Measurements from ENCODE around the gene RNF112. TPM values are rescaled to one million over a fixed set of nuclear protein-coding genes. Genes with fewer than 3 reads are reported as not detected.

Gene RNF112
- total RNA-seq, 1 experiment from 2014 or later = 0.81 TPM

GRCh38 chr17:19448341-19449268 lies 37.6 kb downstream of the RNF112 start:
- no peaks in the 10 kb centered on the region for H3K79me2 ChIP-seq (ENCODE audit: insufficient read depth, low read length)
- no peak overlapping the region for H2BK20ac ChIP-seq (ENCODE audit: low read depth, low read length, poor library complexity, severe bottlenecking)
- no peaks in the 10 kb centered on the region for H3K27me3 ChIP-seq (ENCODE audit: insufficient read depth, low read length)
- no peak overlapping the region for H2BK120ac ChIP-seq (ENCODE audit: low read depth, low read length, poor library complexity, severe bottlenecking)
- H2BK12ac ChIP-seq (ENCODE audit: insufficient read length, low read depth, low read length) = no peak overlapping the region
- no CpG with 5 or more reads among the region's 8 CpGs for WGBS (ENCODE audit: extremely low coverage, insufficient read length, low lambda C conversion rate)
- peaks cover 3% of the 10 kb centered on the region; the same call in 1 of the 2 replicates for H3K27me3 Mint-ChIP-seq (ENCODE audit: low read depth)
- H3K4me1 Mint-ChIP-seq = peaks cover 23 to 28% of the 10 kb centered on the region in 2 experiments
- no peak overlapping the region for H3K14ac ChIP-seq (ENCODE audit: insufficient read depth, low read length)
- H3K4me3 Mint-ChIP-seq = no peak overlapping the region
- no peak overlapping the region for H3T11ph ChIP-seq (ENCODE audit: low read length)
- peaks cover 8 to 21% (median 16%) of the 10 kb centered on the region in 3 experiments for H3K36me3 Mint-ChIP-seq (ENCODE audit: insufficient read depth in 1 of 3, low read depth in 3 of 3)
- no peak overlapping the region for H3K18ac ChIP-seq (ENCODE audit: insufficient read length, low read depth, low read length)
- peaks cover 2% of the 10 kb centered on the region; the same call in 1 of the 2 replicates for H3K4me1 ChIP-seq (ENCODE audit: insufficient read depth, low read length)
- no peak overlapping the region for H3K9ac ChIP-seq (ENCODE audit: extremely low read depth, insufficient read length, low read length)
- no peak for TF ChIP-seq CTCF (conservative IDR thresholded peaks at IDR 0.05)
- DNase-seq = peak; percentile 14
- no peak overlapping the region for H2BK15ac ChIP-seq (ENCODE audit: low read depth, low read length)
- no peak overlapping the region for H3K56ac ChIP-seq (ENCODE audit: insufficient read length, low read depth, low read length)
- no peak overlapping the region for H4K8ac ChIP-seq (replicated peaks; ENCODE audit: insufficient read length, low read depth, low read length)
- H3K23ac ChIP-seq (ENCODE audit: insufficient read length, low read depth, low read length) = no peak overlapping the region
- no peak overlapping the region for H2AFZ ChIP-seq (ENCODE audit: low read length)
- no peak overlapping the region for H3K4ac ChIP-seq (ENCODE audit: low read depth, low read length)
- no peaks in the 10 kb centered on the region for H3K9me3 ChIP-seq (ENCODE audit: control insufficient read depth, low read depth, low read length)
- peaks cover 20 to 23% of the 10 kb centered on the region in 2 experiments for H3K9me3 Mint-ChIP-seq
- no peaks in the 10 kb centered on the region for H4K20me1 ChIP-seq (ENCODE audit: control insufficient read depth, insufficient read depth, insufficient read length)
- no peak overlapping the region for H4K5ac ChIP-seq (ENCODE audit: insufficient read length, low read depth, low read length)
- H3K23me2 ChIP-seq (ENCODE audit: insufficient read length, low read depth, low read length, poor library complexity, severe bottlenecking) = no peaks in the 10 kb centered on the region
- no peak overlapping the region for H2AK5ac ChIP-seq (ENCODE audit: insufficient read length, low read length)
- H4K91ac ChIP-seq (ENCODE audit: insufficient read length, low read depth, low read length) = no peak overlapping the region
- H3K4me2 ChIP-seq (ENCODE audit: insufficient read depth, insufficient read length, low read length) = no peak overlapping the region
- no peaks in the 10 kb centered on the region for H3K79me1 ChIP-seq (ENCODE audit: insufficient read depth, low read depth, low read length, poor library complexity, severe bottlenecking)
- no peak overlapping the region for H3K27ac Mint-ChIP-seq
- H3K27ac ChIP-seq (ENCODE audit: insufficient read length, low read depth, low read length) = no peak overlapping the region
- H2BK5ac ChIP-seq (ENCODE audit: insufficient read length, low read length) = no peak overlapping the region

Measured in H9 (cell line).